ENCODE measurements around the gene TENT4B.

GRCh38 chr16:50252082-50252611 lies 99.0 kb downstream of the TENT4B start:
- TF ChIP-seq POLR2AphosphoS5 (IDR thresholded peaks at IDR 0.05; ENCODE audit: borderline replicate concordance, low read depth, low read length) (no peak), EZH2 (IDR thresholded peaks at IDR 0.05) (no peak)
